HepG2 (cell line): Measurements from ENCODE around the gene HSPA1L. TPM values are rescaled to one million over a fixed set of nuclear protein-coding genes. Genes with fewer than 3 reads are reported as not detected.
A peak's percentile ranks its signal among the peaks of the same experiment; 100 is the strongest.

Experiments used
- ATAC-seq: fragments of 200-7000 bp; cut with Tn5 transposase; 3 replicates; pipeline ENCODE4 v1.9.1; 2020; ENCODE audit warnings: mild to moderate bottlenecking, moderate library complexity
- BruUV-seq: library from RNA; stranded (reverse); fragments of 400-500 nt; replicated peaks from 2 replicates; lab custom pipeline; 2021; lab: Mats Ljungman, UMichigan
- CTCF ChIA-PET: fragments of 300-600 bp; formaldehyde crosslinking; extraction: SDS; loops from one replicate; lab custom pipeline; 2021; ENCODE audit warnings: low total read pairs, inconsistent platforms, low intra/inter-chr PET ratio; lab: Yijun Ruan, JAX
- POLR2A ChIA-PET: fragments of 350-600 bp; sonication (Branson Sonifier 250); formaldehyde crosslinking; loops from one replicate; lab custom pipeline; 2020; ENCODE audit warnings: antibody characterized with exemption, inconsistent platforms; lab: Yijun Ruan, JAX
- DNase-seq: peaks from one replicate; pipeline ENCODE4 v3.0.0-alpha.2; 2015; ENCODE audit warnings: low spot score
- FAIRE-seq: peaks from 3 replicates; lab custom pipeline; 2011; peaks lifted over from hg19 to GRCh38; lab: Jason Lieb, UNC
- H2AFZ ChIP-seq: one replicate; pipeline ENCODE4 v1.6.1; 2011; ENCODE audit warnings: low read length, inconsistent platforms
- H3K27ac ChIP-seq: fragments of 300-600 bp; 3 replicates; pipeline ENCODE4 v1.8.0; 2011; ENCODE audit warnings: mixed run types, mild to moderate bottlenecking, mixed read lengths, low read length, inconsistent platforms; ENCODE audit not compliant: insufficient read depth; ENCODE audit errors: extremely low read length
- H3K27me3 ChIP-seq, 2 experiments: fragments of 200-600 bp in 1 of 2; 2 replicates in 1 of 2; 3 replicates in 1 of 2; pipeline versions ENCODE4 v1.6.0 to v1.8.0; 2011; ENCODE audit warnings: low read length in 2 of 2, mild to moderate bottlenecking in 2 of 2, moderate library complexity in 2 of 2, inconsistent platforms in 1 of 2; ENCODE audit not compliant: insufficient read depth in 2 of 2, control insufficient read depth in 1 of 2
- H3K36me3 ChIP-seq, 2 experiments: fragments of 200-600 bp in 1 of 2; replicated peaks in 1 of 2; 2 replicates in 1 of 2; 3 replicates in 1 of 2; pipeline versions ENCODE4 v1.5.1 to v1.8.0; 2011; ENCODE audit warnings: low read length in 2 of 2, inconsistent platforms in 1 of 2; ENCODE audit not compliant: insufficient read depth in 2 of 2, control insufficient read depth in 1 of 2
- H3K4me1 ChIP-seq: 2 replicates; pipeline ENCODE4 v1.5.1; 2012; ENCODE audit warnings: low read length, inconsistent platforms; ENCODE audit not compliant: insufficient read depth
- H3K4me2 ChIP-seq: 2 replicates; pipeline ENCODE4 v1.6.0; 2011; ENCODE audit warnings: low read depth, low read length, inconsistent platforms
- H3K4me3 ChIP-seq, 3 experiments: fragments of 200-600 bp in 1 of 3; sonication (generic), shearing (Covaris generic) in 1 of 3; replicated peaks in 1 of 3; 2 replicates each; pipeline ENCODE4 v1.5.1; 2011 to 2016; ENCODE audit warnings: low read length in 3 of 3, inconsistent platforms in 2 of 3, low read depth in 2 of 3, mild to moderate bottlenecking in 2 of 3, control low read depth in 1 of 3, mixed read lengths in 1 of 3; ENCODE audit not compliant: insufficient read depth in 1 of 3
- H3K79me2 ChIP-seq: one replicate; pipeline ENCODE4 v1.6.1; 2011; ENCODE audit warnings: low read length, inconsistent platforms; ENCODE audit not compliant: insufficient read depth
- H3K9ac ChIP-seq: 2 replicates; pipeline ENCODE4 v1.6.0; 2011; ENCODE audit warnings: mild to moderate bottlenecking, low read depth, low read length, inconsistent platforms; ENCODE audit not compliant: insufficient read depth
- H3K9me3 ChIP-seq: 2 replicates; pipeline ENCODE4 v1.5.1; 2012; ENCODE audit warnings: mild to moderate bottlenecking, low read length
- H4K20me1 ChIP-seq: 2 replicates; pipeline ENCODE4 v1.6.0; 2011; ENCODE audit warnings: inconsistent platforms, mild to moderate bottlenecking, low read length, moderate library complexity; ENCODE audit not compliant: insufficient read depth
- AGO1 ChIP-seq: fragments of 200-400 bp; formaldehyde crosslinking; IDR thresholded peaks from 2 replicates; pipeline ENCODE4 v1.6.1; 2017; ENCODE audit warnings: mild to moderate bottlenecking, low read depth, low read length, moderate library complexity; ENCODE audit not compliant: poor library complexity, severe bottlenecking
- FOSL2 ChIP-seq: sonication (generic); formaldehyde crosslinking; IDR thresholded peaks from 2 replicates; pipeline ENCODE4 v1.4.0; 2020; ENCODE audit warnings: missing genetic modification reagents
- HDAC1 ChIP-seq: sonication (generic); formaldehyde crosslinking; IDR thresholded peaks from 2 replicates; pipeline ENCODE4 v1.5.1; 2020; ENCODE audit warnings: mild to moderate bottlenecking, missing genetic modification reagents
- ISL2 ChIP-seq: sonication (generic); formaldehyde crosslinking; IDR thresholded peaks from 2 replicates; pipeline ENCODE4 v1.5.0; 2020; ENCODE audit warnings: missing genetic modification reagents
- RBFOX2 ChIP-seq: fragments of 200-400 bp; formaldehyde crosslinking; IDR thresholded peaks from 2 replicates; pipeline ENCODE4 v1.6.1; 2017; ENCODE audit warnings: low read depth, mild to moderate bottlenecking, low read length
- STAG1 ChIP-seq: sonication (generic); formaldehyde crosslinking; IDR thresholded peaks from 2 replicates; pipeline ENCODE4 v1.4.0; 2020; ENCODE audit warnings: missing genetic modification reagents
- ZMAT3 ChIP-seq: sonication (generic); formaldehyde crosslinking; conservative IDR thresholded peaks from 2 replicates; pipeline ENCODE4 v1.7.0; 2021; ENCODE audit warnings: missing genetic modification reagents
- ZNF180 ChIP-seq: sonication (generic); formaldehyde crosslinking; IDR thresholded peaks from 2 replicates; pipeline ENCODE4 v1.4.0; 2020; ENCODE audit warnings: low read depth, missing genetic modification reagents, borderline replicate concordance
- ZNF44 ChIP-seq: sonication (generic); formaldehyde crosslinking; IDR thresholded peaks from 2 replicates; pipeline ENCODE4 v1.5.1; 2020; ENCODE audit warnings: mild to moderate bottlenecking, missing genetic modification reagents
- ZNF549 ChIP-seq: sonication (generic); formaldehyde crosslinking; IDR thresholded peaks from 2 replicates; pipeline ENCODE4 v1.5.0; 2020; ENCODE audit warnings: missing genetic modification reagents
- ZNF562 ChIP-seq: sonication (generic); formaldehyde crosslinking; IDR thresholded peaks from 2 replicates; pipeline ENCODE4 v1.8.0; 2022; ENCODE audit warnings: missing genetic modification reagents, borderline replicate concordance
- ZNF761 ChIP-seq: sonication (generic); formaldehyde crosslinking; conservative IDR thresholded peaks from 2 replicates; pipeline ENCODE4 v1.4.0; 2020; ENCODE audit warnings: mild to moderate bottlenecking, missing genetic modification reagents
- ZNF775 ChIP-seq: sonication (generic); formaldehyde crosslinking; IDR thresholded peaks from 2 replicates; pipeline ENCODE4 v1.4.0; 2020; ENCODE audit warnings: missing genetic modification reagents, mild to moderate bottlenecking, moderate library complexity, borderline replicate concordance
- WGBS: methylation state at CpG from one replicate; pipeline ENCODE4 v1.1.6; 2017; ENCODE audit warnings: low lambda C conversion rate; 5-methylcytosine and 5-hydroxymethylcytosine counted together
- in situ Hi-C: cut with HindIII; loops from 2 replicates; pipeline ENCODE4 v1.10.0; 2017; ENCODE audit warnings: low pct_unique_long_range_greater_than_20kb; ENCODE audit not compliant: extremely low pct_ligation_motif_present
- intact Hi-C: fragments of 100-400 bp; cut with micrococcal nuclease; formaldehyde crosslinking; loops from one replicate; pipeline ENCODE4 v1.10.0; 2022; ENCODE audit not compliant: unreplicated experiment
- polyA plus RNA-seq, 8 experiments: library from polyadenylated mRNA; depleted of rRNA in 3 of 8; stranded (reverse) in 7 of 8; unstranded in 1 of 8; fragments of >200 nt; fragmentation: Illumina TruSeq in 4 of 8; extraction: Trizol in 4 of 8; gene quantifications; 2 replicates each; pipeline versions ENCODE4 v1.2.1 to v1.2.3, GENCODE V29; 2011 to 2016; ENCODE audit warnings: low read depth in 4 of 8, missing spikeins in 1 of 8, mixed read lengths in 1 of 8; ENCODE audit not compliant: insufficient read depth in 1 of 8
- total RNA-seq, 5 experiments: library from RNA; depleted of rRNA; stranded (reverse); fragments of >200 nt; fragmentation: Illumina TruSeq; extraction: Trizol; gene quantifications; 2 replicates each; pipeline ENCODE4 v1.2.3, GENCODE V29; 2016; ENCODE audit warnings: low read depth in 1 of 5
- TF ChIP-seq, protein P1 (sequence below): sonication (generic); formaldehyde crosslinking; IDR thresholded peaks from 2 replicates; pipeline ENCODE4 v1.8.1; 2023; ENCODE audit warnings: missing genetic modification reagents, inconsistent platforms, borderline replicate concordance
- TF ChIP-seq, protein P2 (sequence below): sonication (generic); formaldehyde crosslinking; IDR thresholded peaks from 2 replicates; pipeline ENCODE4 v1.4.0; 2020; ENCODE audit warnings: missing genetic modification reagents, borderline replicate concordance

Gene HSPA1L
- total and polyA plus RNA-seq, 2 of the 13 experiments (the other 11 are each of a cell fraction or from before 2014, with no cell fraction given): 0.55 to 1.0 TPM

GRCh38 chr6:31761343-31761742 lies 53.7 kb downstream of the HSPA1L start:
- FAIRE-seq (no peak), ATAC-seq (no peak), DNase-seq (no peak)
- H3K9ac ChIP-seq: no peak overlapping the region
- peaks cover 35% of the 10 kb centered on the region for H3K4me1 ChIP-seq
- H2AFZ ChIP-seq: no peak overlapping the region
- intact Hi-C loops: no loop called here
- CTCF ChIA-PET: no interaction called here
- H3K4me2 ChIP-seq: no peak overlapping the region
- in situ Hi-C loops: no loop called here
- H3K36me3 ChIP-seq: peaks cover 0 to 2% of the 10 kb centered on the region in 2 experiments; a peak in 3 of 5 replicates
- no peaks in the 10 kb centered on the region for H3K27me3 ChIP-seq
- no peaks in the 10 kb centered on the region for H3K79me2 ChIP-seq
- H3K27ac ChIP-seq: no peak overlapping the region
- no peaks in the 10 kb centered on the region for H4K20me1 ChIP-seq
- BruUV-seq: no TSS peak
- H3K4me3 ChIP-seq: no peak overlapping the region
- POLR2A ChIA-PET: interaction anchor here (1.4 to 11.5 kb wide), 2 partner anchors 14 to 24 kb away, joined by 4 to 96 read pairs; partner anchors contain the start of genes CLIC1 and MSH5
- WGBS: 98% methylated on average over 8 of the region's 8 CpGs
- TF ChIP-seq ZNF775: no peak
- no peak for TF ChIP-seq ZNF562
- TF ChIP-seq ZNF549 (CRISPR knock-in tag): no peak
- no peaks in the 10 kb centered on the region for H3K9me3 ChIP-seq

GRCh38 chr6:31760790-31761189 lies 54.3 kb downstream of the HSPA1L start:
- Histone ChIP-seq H3K9ac (no peak overlapping the region), H3K27ac (no peak overlapping the region), H3K27me3 (no peaks in the 10 kb centered on the region), H3K79me2 (no peaks in the 10 kb centered on the region), H2AFZ (no peak overlapping the region), H3K9me3 (no peaks in the 10 kb centered on the region), H3K36me3 (peaks cover 0 to 2% of the 10 kb centered on the region in 2 experiments; a peak in 3 of 5 replicates), H3K4me2 (no peak overlapping the region), H3K4me1 (peaks cover 31% of the 10 kb centered on the region), H3K4me3 (no peak overlapping the region), H4K20me1 (no peaks in the 10 kb centered on the region)
- ChIA-PET POLR2A (interaction anchor here (1.4 to 11.5 kb wide), 3 partner anchors 14 to 31 kb away, joined by 4 to 96 read pairs (median 5); partner anchors contain the start of genes CLIC1, DDAH2 and MSH5), CTCF (no interaction called here)
- ATAC-seq: 0 out of 3 replicates have a peak, but pooled peaks have one; percentile 12
- no TSS peak for BruUV-seq
- DNase-seq: no peak
- 92% methylated on average over 5 of the region's 5 CpGs for WGBS
- FAIRE-seq: no peak
- in situ Hi-C loops (no loop called here), intact Hi-C loops (no loop called here)
- TF ChIP-seq FOSL2 (CRISPR knock-in tag): 0 out of 2 replicates have a peak, but pooled peaks have one; percentile 15
- TF ChIP-seq ZNF761 (CRISPR knock-in tag): no peak
- TF ChIP-seq ISL2 (CRISPR knock-in tag): no peak
- TF ChIP-seq ZNF180: no peak
- no peak for TF ChIP-seq ZMAT3 (CRISPR knock-in tag)
- TF ChIP-seq, protein P1, sequence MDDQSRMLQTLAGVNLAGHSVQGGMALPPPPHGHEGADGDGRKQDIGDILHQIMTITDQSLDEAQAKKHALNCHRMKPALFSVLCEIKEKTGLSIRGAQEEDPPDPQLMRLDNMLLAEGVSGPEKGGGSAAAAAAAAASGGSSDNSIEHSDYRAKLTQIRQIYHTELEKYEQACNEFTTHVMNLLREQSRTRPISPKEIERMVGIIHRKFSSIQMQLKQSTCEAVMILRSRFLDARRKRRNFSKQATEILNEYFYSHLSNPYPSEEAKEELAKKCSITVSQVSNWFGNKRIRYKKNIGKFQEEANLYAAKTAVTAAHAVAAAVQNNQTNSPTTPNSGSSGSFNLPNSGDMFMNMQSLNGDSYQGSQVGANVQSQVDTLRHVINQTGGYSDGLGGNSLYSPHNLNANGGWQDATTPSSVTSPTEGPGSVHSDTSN (CRISPR knock-in tag): no peak
- TF ChIP-seq ZNF44: no peak
- TF ChIP-seq, protein P2, sequence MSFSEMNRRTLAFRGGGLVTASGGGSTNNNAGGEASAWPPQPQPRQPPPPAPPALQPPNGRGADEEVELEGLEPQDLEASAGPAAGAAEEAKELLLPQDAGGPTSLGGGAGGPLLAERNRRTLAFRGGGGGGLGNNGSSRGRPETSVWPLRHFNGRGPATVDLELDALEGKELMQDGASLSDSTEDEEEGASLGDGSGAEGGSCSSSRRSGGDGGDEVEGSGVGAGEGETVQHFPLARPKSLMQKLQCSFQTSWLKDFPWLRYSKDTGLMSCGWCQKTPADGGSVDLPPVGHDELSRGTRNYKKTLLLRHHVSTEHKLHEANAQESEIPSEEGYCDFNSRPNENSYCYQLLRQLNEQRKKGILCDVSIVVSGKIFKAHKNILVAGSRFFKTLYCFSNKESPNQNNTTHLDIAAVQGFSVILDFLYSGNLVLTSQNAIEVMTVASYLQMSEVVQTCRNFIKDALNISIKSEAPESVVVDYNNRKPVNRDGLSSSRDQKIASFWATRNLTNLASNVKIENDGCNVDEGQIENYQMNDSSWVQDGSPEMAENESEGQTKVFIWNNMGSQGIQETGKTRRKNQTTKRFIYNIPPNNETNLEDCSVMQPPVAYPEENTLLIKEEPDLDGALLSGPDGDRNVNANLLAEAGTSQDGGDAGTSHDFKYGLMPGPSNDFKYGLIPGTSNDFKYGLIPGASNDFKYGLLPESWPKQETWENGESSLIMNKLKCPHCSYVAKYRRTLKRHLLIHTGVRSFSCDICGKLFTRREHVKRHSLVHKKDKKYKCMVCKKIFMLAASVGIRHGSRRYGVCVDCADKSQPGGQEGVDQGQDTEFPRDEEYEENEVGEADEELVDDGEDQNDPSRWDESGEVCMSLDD (CRISPR knock-in tag): peak; percentile 64; the same call in 1 of the 2 replicates
- no peak for TF ChIP-seq RBFOX2
- TF ChIP-seq HDAC1 (CRISPR knock-in tag): no peak
- 0 out of 2 replicates have a peak, but pooled peaks have one; percentile 3 for TF ChIP-seq STAG1 (CRISPR knock-in tag)
- TF ChIP-seq AGO1: no peak
